Measurements from ENCODE around the gene MSMP. TPM values are rescaled to one million over a fixed set of nuclear protein-coding genes. Genes with fewer than 3 reads are reported as not detected.

The MSMP gene
- total and polyA plus RNA-seq, 2 donors (not counting 1 experiment from before 2014, with no cell fraction given), result 2.3 to 3.9 TPM

- Histone ChIP-seq H4K20me1 (ENCODE audit: control insufficient read depth, insufficient read depth, low read length, poor library complexity, severe bottlenecking) (peaks cover 65% of the 10 kb centered on the region), H3K27me3 (replicated peaks in 1 of 4; ENCODE audit: control extremely low read depth in 1 of 4, control insufficient read depth in 3 of 4, insufficient read depth in 4 of 4, low read length in 3 of 4) (no peaks in the 10 kb centered on the region), H3K4me3 (ENCODE audit: control extremely low read depth in 1 of 5, extremely low read depth in 1 of 5, insufficient read depth in 1 of 5, low read depth in 2 of 5, low read length in 4 of 5) (peak overlapping the region in 2 of 5 experiments; percentile 3 to 44), H3K9me3 (ENCODE audit: control extremely low read depth in 1 of 3, control insufficient read depth in 2 of 3, insufficient read depth in 1 of 3, low read length in 2 of 3) (no peaks in the 10 kb centered on the region), H3K9ac (ENCODE audit: low read length) (peak overlapping the region; percentile 54), H3K79me2 (ENCODE audit: control insufficient read depth, insufficient read depth, low read length) (peaks cover 75% of the 10 kb centered on the region), H3K27ac (ENCODE audit: low read length in 2 of 2) (peak overlapping the region; percentile 57 to 92), H3K4me1 (ENCODE audit: control insufficient read depth in 2 of 2, insufficient read depth in 2 of 2, low read length in 2 of 2) (peaks cover 53 to 57% of the 10 kb centered on the region in 2 donors), H3K36me3 (replicated peaks in 1 of 2; ENCODE audit: control extremely low read depth in 1 of 2, control insufficient read depth in 1 of 2, extremely low read depth in 1 of 2, insufficient read depth in 2 of 2, low read length in 1 of 2) (peaks cover 10 to 53% of the 10 kb centered on the region in 2 experiments), H3K4me2 (replicated peaks; ENCODE audit: low read depth, low read length, poor library complexity, severe bottlenecking) (peak overlapping the region; percentile 89), H2AFZ (ENCODE audit: insufficient read depth, low read depth, low read length, poor library complexity, severe bottlenecking) (no peak overlapping the region)
- TF ChIP-seq CTCF (IDR thresholded peaks at IDR 0.05) (no peak), EZH2 (IDR thresholded peaks at IDR 0.05; ENCODE audit: borderline replicate concordance, insufficient read depth, low read depth, low read length, poor library complexity, severe bottlenecking) (no peak)
- H3K27ac Mint-ChIP-seq, result no peak overlapping the region
- H3K4me1 Mint-ChIP-seq, result peaks cover 6% of the 10 kb centered on the region
- ATAC-seq (ENCODE audit: low read depth) (no peak), DNase-seq (no peak)
- no CpG with 5 or more reads among the region's 5 CpGs for WGBS (ENCODE audit: insufficient coverage)
- ChIA-PET POLR2A (interaction anchor here (0.6 to 1.5 kb wide), 6 partner anchors 9 to 99 kb away, joined by 3 to 6 read pairs (median 4); partner anchors contain the start of genes GBA2 and RGP1), CTCF (interaction anchor here (0.7 to 9.0 kb wide), 23 partner anchors 8 to 155 kb away, joined by 3 to 115 read pairs (median 6); partner anchors contain the start of genes CCDC107, GBA2, RGP1 and RMRP)
- H3K9me3 Mint-ChIP-seq (ENCODE audit: insufficient read depth), result no peaks in the 10 kb centered on the region
- no peaks in the 10 kb centered on the region for H3K27me3 Mint-ChIP-seq
- no peak overlapping the region for H3K4me3 Mint-ChIP-seq
- intact Hi-C loops (cut with micrococcal nuclease), result loop anchor here (5.0 kb wide), 1 partner anchor 1270 kb away; the partner anchor contains the start of genes DNAI1 and FAM219A
These were observed 26.4 kb downstream of the MSMP start for GRCh38 chr9:35727676-35728040.

GRCh38 chr9:35726931-35727330, 27.1 kb downstream of the MSMP start:
- Histone ChIP-seq H3K27me3 (replicated peaks in 1 of 4; ENCODE audit: control extremely low read depth in 1 of 4, control insufficient read depth in 3 of 4, insufficient read depth in 4 of 4, low read length in 3 of 4) (no peaks in the 10 kb centered on the region), H3K4me1 (ENCODE audit: control insufficient read depth in 2 of 2, insufficient read depth in 2 of 2, low read length in 2 of 2) (peaks cover 53 to 56% of the 10 kb centered on the region in 2 donors), H3K27ac (ENCODE audit: low read length in 2 of 2) (peak overlapping the region; percentile 57 to 92), H3K4me3 (ENCODE audit: control extremely low read depth in 1 of 5, extremely low read depth in 1 of 5, insufficient read depth in 1 of 5, low read depth in 2 of 5, low read length in 4 of 5) (no peak overlapping the region), H4K20me1 (ENCODE audit: control insufficient read depth, insufficient read depth, low read length, poor library complexity, severe bottlenecking) (peaks cover 65% of the 10 kb centered on the region), H3K79me2 (ENCODE audit: control insufficient read depth, insufficient read depth, low read length) (peaks cover 73% of the 10 kb centered on the region), H3K36me3 (replicated peaks in 1 of 2; ENCODE audit: control extremely low read depth in 1 of 2, control insufficient read depth in 1 of 2, extremely low read depth in 1 of 2, insufficient read depth in 2 of 2, low read length in 1 of 2) (peaks cover 12 to 60% of the 10 kb centered on the region in 2 experiments), H3K9ac (ENCODE audit: low read length) (peak overlapping the region; percentile 54), H3K9me3 (ENCODE audit: control extremely low read depth in 1 of 3, control insufficient read depth in 2 of 3, insufficient read depth in 1 of 3, low read length in 2 of 3) (no peaks in the 10 kb centered on the region), H2AFZ (ENCODE audit: insufficient read depth, low read depth, low read length, poor library complexity, severe bottlenecking) (no peak overlapping the region), H3K4me2 (replicated peaks; ENCODE audit: low read depth, low read length, poor library complexity, severe bottlenecking) (peak overlapping the region; percentile 89)
- H3K4me3 Mint-ChIP-seq, result no peak overlapping the region
- CTCF ChIA-PET, result interaction anchor here (0.7 to 9.0 kb wide), 23 partner anchors 9 to 610 kb away, joined by 3 to 115 read pairs (median 6); partner anchors contain the start of genes CCDC107, GBA2, RGP1 and RMRP
- DNase-seq, result peak; percentile 79
- no peak overlapping the region for H3K27ac Mint-ChIP-seq
- POLR2A ChIA-PET, result interaction anchor here (0.6 to 1.7 kb wide), 6 partner anchors 8 to 98 kb away, joined by 3 to 4 read pairs (median 3); no protein-coding TSS in a partner anchor
- H3K9me3 Mint-ChIP-seq (ENCODE audit: insufficient read depth), result no peaks in the 10 kb centered on the region
- peak; percentile 77 for ATAC-seq (ENCODE audit: low read depth)
- no peaks in the 10 kb centered on the region for H3K27me3 Mint-ChIP-seq
- TF ChIP-seq CTCF (IDR thresholded peaks at IDR 0.05) (peak; percentile 41), EZH2 (IDR thresholded peaks at IDR 0.05; ENCODE audit: borderline replicate concordance, insufficient read depth, low read depth, low read length, poor library complexity, severe bottlenecking) (no peak)
- intact Hi-C loops (cut with micrococcal nuclease), result loop anchor here (5.0 kb wide), 1 partner anchor 1270 kb away; the partner anchor contains the start of genes DNAI1 and FAM219A
- 4% methylated on average over 3 of the region's 3 CpGs for WGBS (ENCODE audit: insufficient coverage)
- H3K4me1 Mint-ChIP-seq, result peaks cover 4% of the 10 kb centered on the region
